ENCODE data around the gene PHPT1.
A peak's percentile ranks its signal among the peaks of the same experiment; 100 is the strongest.
"Not testable (repeated sequence)": the region's sequence is repeated elsewhere in the genome, so short reads cannot be mapped to it uniquely, and the experiment has no call there.

PHPT1 gene

DNA sequence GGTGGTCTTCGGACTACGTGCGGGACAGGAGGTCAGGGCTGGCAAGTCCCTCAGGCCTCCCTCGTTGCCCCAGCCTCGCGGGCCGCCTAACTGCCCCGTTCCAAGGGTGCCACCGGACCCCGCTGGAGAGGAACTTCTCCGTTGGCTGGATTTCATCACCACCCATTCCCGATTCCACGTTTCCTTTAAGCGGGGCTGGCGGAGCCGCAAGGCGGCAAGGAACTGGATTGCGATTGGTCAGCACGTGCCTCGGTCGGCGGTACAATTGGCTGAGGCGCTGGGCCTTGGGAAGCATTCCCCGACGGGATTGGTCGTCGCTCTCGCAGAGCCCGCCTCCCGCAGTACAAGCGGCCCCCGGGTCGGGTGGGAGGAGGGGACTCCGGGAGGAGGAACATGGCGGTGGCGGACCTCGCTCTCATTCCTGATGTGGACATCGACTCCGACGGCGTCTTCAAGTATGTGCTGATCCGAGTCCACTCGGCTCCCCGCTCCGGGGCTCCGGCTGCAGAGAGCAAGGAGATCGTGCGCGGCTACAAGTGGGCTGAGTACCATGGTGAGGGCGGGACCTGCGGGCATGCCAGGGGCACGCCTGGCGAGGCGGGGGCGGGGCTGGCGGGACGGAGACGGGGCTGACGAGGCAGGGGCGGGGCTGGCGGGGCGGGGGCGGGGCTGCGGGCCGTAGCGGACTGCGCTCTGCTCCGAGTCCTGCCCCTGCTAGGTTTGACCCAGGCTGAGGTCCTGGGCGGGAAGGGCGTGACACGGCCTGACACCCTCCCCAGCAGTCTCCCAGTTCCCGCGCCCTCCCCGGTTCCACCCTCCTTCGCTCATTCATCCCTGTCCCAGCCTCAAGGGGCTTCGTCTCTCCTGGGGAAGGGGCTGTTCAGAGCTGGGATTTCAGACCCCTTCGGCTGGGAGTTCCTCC, at the start of gene PHPT1:
Gene PHPT1, plus strand, starts transcription at position 372 of the 922 bp plus-strand sequence. Its CDS starts 22 bp downstream, at position 394.
- no peak for TF ChIP-seq ZNF274 (IDR thresholded peaks at IDR 0.05; ENCODE audit: low read depth, low read length)
- H3K4me3 ChIP-seq (ENCODE audit: low read length): peak within 1 kb of the TSS; percentile 79

DNA sequence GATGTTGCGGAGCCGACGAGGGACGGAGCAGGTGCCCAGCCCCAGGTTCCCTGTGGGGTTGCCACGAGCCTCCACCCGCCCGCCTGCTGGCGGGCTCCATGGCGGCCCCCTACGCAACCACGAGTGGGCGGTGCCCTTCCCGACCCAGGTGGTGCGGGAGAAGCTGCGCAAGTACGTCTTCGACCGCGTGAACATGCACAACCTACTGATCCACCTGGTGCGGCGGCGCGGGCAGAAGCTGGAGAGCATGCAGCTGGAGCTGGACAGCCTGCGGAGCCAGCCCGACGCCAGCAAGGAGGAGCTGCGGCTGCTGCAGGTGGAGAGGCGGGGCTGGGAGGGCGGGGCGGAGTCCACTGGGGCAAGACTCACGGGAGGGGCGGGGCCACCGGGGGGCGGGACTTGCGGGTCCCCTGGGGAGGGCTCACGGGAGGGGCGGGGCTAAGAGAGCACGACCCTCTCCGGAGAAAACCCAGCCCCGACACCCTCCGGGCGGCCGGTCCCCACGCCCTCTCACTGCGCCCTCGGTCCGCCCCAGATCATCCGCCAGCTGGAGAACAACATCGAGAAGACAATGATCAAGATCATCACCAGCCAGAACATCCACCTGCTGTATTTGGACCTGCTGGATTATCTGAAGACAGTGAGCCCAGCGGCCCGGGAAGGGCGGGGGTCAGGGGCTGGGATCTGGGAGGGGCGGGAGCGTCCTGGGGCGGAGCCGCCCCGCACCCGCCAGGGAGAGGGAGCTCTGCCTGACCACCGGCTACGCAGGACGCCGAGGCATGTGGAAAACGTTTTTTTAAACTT, 49.2 kb upstream of the PHPT1 start:
- peak overlapping the region; percentile 34; the same call in 1 of the 2 replicates for H3K4me3 ChIP-seq (ENCODE audit: low read length)
- no peak for TF ChIP-seq ZNF274 (IDR thresholded peaks at IDR 0.05; ENCODE audit: low read depth, low read length)

DNA sequence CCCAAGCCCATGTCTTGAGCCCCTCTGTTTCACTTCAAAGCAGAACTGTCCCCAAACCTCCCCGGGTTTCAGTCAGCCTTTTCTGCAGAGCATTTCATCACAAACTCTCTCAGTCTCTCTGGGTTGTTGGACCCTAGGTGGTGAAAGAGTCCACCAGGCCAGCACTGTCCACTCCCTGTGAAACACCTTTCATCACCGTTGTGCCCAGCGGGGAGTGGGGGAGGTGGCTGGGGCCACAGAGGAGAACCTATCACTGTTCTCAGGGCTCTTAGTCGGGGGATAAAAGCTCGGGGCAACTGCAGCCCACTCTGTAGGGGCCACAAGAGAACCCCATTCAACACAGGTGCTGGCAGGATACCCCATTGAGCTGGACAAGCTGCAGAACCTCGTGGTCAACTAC, 46.9 kb upstream of the PHPT1 start:
- no peak for TF ChIP-seq ZNF274 (IDR thresholded peaks at IDR 0.05; ENCODE audit: low read depth, low read length)
- H3K4me3 ChIP-seq (ENCODE audit: low read length): no peak overlapping the region

DNA sequence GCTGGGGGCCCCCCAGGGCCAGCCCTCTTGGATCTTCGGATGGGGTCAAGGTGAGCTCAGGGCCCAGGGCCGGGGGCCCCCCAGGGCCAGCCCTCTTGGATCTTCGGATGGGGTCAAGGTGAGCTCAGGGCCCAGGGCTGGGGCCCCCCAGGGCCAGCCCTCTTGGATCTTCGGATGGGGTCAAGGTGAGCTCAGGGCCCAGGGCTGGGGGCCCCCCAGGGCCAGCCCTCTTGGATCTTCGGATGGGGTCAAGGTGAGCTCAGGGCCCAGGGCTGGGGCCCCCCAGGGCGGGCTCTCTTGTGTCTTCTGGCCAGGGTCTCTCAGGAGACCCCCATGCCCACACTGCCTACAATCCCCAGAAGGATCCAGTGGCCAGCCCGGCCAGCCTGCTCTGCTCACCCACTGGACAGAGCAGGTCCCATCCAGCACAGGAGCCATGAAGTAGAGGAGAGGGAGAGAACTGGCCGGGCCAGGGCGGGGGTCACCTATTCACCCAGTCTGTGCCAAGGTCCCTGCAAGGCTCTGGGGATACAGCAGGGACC, 46.1 kb upstream of the PHPT1 start:
- not testable (repeated sequence) for H3K4me3 ChIP-seq (ENCODE audit: low read length)

- TF ChIP-seq ZNF274 (IDR thresholded peaks at IDR 0.05; ENCODE audit: low read depth, low read length): no peak
- no peak overlapping the region for H3K4me3 ChIP-seq (ENCODE audit: low read length)
Measured at GRCh38 chr9:136803551-136804508, 45.4 kb upstream of the PHPT1 start.

- H3K4me3 ChIP-seq (ENCODE audit: low read length): no peak overlapping the region
- TF ChIP-seq ZNF274 (IDR thresholded peaks at IDR 0.05; ENCODE audit: low read depth, low read length): no peak
Measured at GRCh38 chr9:136804509-136805206, 44.6 kb upstream of the PHPT1 start.

DNA sequence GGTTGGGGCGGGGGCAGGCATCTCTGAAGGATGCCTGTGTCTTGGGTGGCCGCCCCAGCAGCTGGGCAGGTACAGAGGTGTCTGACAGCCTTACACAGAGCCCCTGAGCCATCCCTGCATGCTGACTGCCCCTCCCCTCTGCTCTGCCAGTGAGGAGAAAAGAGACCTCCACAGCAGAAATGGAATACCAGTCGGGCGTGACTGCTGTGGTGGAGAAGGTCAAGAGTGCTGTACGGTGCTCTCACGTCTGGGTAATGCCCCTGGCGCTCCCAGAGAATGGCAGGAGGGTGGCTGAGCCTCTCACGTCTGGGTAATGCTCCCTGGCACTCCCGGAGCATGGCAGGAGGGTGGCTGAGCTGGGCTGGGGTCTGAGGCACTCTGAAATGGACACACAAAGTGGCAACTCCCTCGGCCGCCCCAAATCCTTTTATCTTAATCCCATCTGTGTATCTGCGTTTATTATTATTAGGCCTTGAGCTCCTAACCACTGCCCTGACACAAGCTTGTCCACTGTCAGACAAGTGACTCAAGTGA, 43.9 kb upstream of the PHPT1 start:
- H3K4me3 ChIP-seq (ENCODE audit: low read length): no peak overlapping the region
- no peak for TF ChIP-seq ZNF274 (IDR thresholded peaks at IDR 0.05; ENCODE audit: low read depth, low read length)

DNA sequence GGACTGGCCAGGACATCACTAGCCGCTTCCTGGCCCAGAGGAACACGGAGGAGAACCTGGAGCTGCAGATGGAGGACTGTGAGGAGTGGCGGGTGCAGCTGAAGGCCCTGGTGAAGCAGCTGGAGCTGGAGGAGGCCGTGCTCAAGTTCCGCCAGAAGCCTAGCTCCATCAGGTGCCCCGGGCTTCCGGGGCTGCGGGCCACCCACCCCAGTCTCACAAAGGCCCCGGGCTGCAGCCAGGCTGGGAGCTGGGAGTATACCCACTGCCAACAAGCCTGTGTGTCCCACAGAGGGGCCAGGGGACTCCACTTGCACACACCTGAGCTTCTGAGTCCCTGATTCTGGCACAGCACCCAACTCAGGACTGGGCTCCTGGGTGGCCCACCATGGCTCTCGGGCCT, 43.1 kb upstream of the PHPT1 start:
- no peak overlapping the region for H3K4me3 ChIP-seq (ENCODE audit: low read length)
- no peak for TF ChIP-seq ZNF274 (IDR thresholded peaks at IDR 0.05; ENCODE audit: low read depth, low read length)

- TF ChIP-seq ZNF274 (IDR thresholded peaks at IDR 0.05; ENCODE audit: low read depth, low read length): no peak
- peak overlapping the region; percentile 75; the same call in 1 of the 2 replicates for H3K4me3 ChIP-seq (ENCODE audit: low read length)
Measured at GRCh38 chr9:136806631-136807201, 42.5 kb upstream of the PHPT1 start.

- peak within 1 kb of the TSS; percentile 93 for H3K4me3 ChIP-seq (ENCODE audit: low read length)
- TF ChIP-seq ZNF274 (IDR thresholded peaks at IDR 0.05; ENCODE audit: low read depth, low read length): no peak
Measured at GRCh38 chr9:136807281-136808074, 41.7 kb upstream of the PHPT1 start, which contains the start of gene RABL6. Gene RABL6, plus strand, starts transcription at chr9:136807948. Its CDS starts 249 bp downstream, at chr9:136808197.

DNA sequence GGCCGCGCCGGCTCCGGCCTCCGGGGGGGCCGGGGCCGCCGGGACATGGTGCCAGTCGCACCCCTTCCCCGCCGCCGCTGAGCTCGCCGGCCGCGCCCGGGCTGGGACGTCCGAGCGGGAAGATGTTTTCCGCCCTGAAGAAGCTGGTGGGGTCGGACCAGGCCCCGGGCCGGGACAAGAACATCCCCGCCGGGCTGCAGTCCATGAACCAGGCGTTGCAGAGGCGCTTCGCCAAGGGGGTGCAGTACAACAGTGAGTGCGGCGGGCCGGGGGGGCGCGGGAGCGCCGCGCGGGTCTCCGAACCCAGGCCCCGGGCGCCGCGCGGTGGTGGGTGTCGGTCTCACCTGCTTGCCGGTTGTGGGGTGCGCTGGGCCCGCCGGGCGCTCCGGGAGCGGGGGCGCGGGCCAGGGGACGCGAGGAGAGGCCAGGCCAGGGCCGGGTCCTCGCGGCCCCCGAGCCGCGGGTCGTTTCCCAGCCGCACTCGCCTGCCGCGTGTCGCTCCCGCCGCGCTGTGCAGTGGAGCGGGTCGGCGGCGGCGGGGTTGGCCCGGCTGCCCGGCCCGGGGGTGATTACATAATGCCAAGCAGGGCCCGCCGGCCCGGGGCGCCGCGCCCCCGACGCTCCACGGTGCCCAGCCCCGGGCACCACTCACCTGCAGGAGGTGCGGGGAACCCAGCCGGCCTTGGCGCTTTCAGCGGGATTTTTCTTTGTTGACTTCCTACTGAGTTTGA, 41.0 kb upstream of the PHPT1 start:
- TF ChIP-seq ZNF274 (IDR thresholded peaks at IDR 0.05; ENCODE audit: low read depth, low read length): no peak
- peak overlapping the region; percentile 93 for H3K4me3 ChIP-seq (ENCODE audit: low read length)

Measured in GM08714 (cell line).